Mucosa of rectum (tissue), 2 donors: ENCODE data around the gene UTS2B.
"Not testable (repeated sequence)": the region's sequence is repeated elsewhere in the genome, so short reads cannot be mapped to it uniquely, and the experiment has no call there.

Experiments
- H3K27ac ChIP-seq, 2 donors: one replicate each; pipeline ENCODE4 v1.7.0; 2013; ENCODE audit warnings: inconsistent platforms in 2 of 2, low read depth in 2 of 2, low read length in 2 of 2
- H3K27me3 ChIP-seq, 2 donors: one replicate each; pipeline ENCODE4 v1.7.0; 2013; ENCODE audit warnings: low read length in 2 of 2; ENCODE audit not compliant: control insufficient read depth in 2 of 2, insufficient read depth in 2 of 2
- H3K36me3 ChIP-seq, 2 donors: one replicate each; pipeline ENCODE4 v1.7.0; 2013; ENCODE audit warnings: low read length in 2 of 2; ENCODE audit not compliant: control insufficient read depth in 2 of 2, insufficient read depth in 2 of 2
- H3K4me1 ChIP-seq, 2 donors: one replicate each; pipeline ENCODE4 v1.7.0; 2013; ENCODE audit warnings: low read length in 2 of 2, mild to moderate bottlenecking in 1 of 2; ENCODE audit not compliant: control insufficient read depth in 2 of 2, insufficient read depth in 2 of 2
- H3K4me3 ChIP-seq, 2 donors: one replicate each; pipeline ENCODE4 v1.7.0; 2013; ENCODE audit warnings: low read length in 2 of 2
- H3K9ac ChIP-seq, 2 donors: one replicate each; pipeline ENCODE4 v1.7.0; 2013; ENCODE audit warnings: low read length in 2 of 2, low read depth in 1 of 2, mild to moderate bottlenecking in 1 of 2
- H3K9me3 ChIP-seq, 2 donors: one replicate each; pipeline ENCODE4 v1.7.0; 2013; ENCODE audit warnings: low read length in 2 of 2; ENCODE audit not compliant: control insufficient read depth in 2 of 2
- donor health status: healthy.
- donor health status: Normal muscosa, but diverticular disease.

The UTS2B gene

GRCh38 chr3:191283400-191283799 lies 46.9 kb downstream of the UTS2B start:
- Histone ChIP-seq H3K36me3 (no peaks in the 10 kb centered on the region), H3K4me1 (no peaks in the 10 kb centered on the region), H3K27ac (no peak overlapping the region), H3K9ac (no peak overlapping the region), H3K4me3 (no peak overlapping the region), H3K27me3 (no peaks in the 10 kb centered on the region), H3K9me3 (no peaks in the 10 kb centered on the region)

- no peaks in the 10 kb centered on the region for H3K36me3 ChIP-seq
- H3K27me3 ChIP-seq = no peaks in the 10 kb centered on the region
- no peak overlapping the region for H3K27ac ChIP-seq
- no peak overlapping the region for H3K4me3 ChIP-seq
- H3K9ac ChIP-seq = no peak overlapping the region
- H3K4me1 ChIP-seq = no peaks in the 10 kb centered on the region
- no peaks in the 10 kb centered on the region for H3K9me3 ChIP-seq
These were observed 47.8 kb downstream of the UTS2B start for GRCh38 chr3:191282251-191283185.

DNA sequence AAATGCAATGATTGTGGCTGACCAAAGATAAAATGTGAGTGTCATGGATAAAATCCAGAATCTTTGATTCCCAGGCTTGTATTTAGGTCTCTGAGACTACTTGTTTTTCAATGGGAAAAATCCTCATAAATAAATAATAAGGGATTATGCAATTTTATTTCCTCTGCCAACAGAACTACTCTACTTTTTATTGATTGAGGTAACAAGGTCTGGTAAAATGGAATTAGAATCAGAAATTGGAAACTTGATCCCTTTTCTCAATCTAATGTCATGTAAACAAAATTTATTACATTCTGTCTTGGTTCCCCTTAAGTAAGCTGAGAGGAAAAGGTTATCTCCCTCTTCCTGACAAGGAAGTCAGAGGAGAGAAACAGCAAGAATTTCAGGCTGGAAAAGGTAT lies 49.4 kb downstream of the UTS2B start:
- Histone ChIP-seq H3K36me3 (no peaks in the 10 kb centered on the region), H3K4me3 (no peak overlapping the region), H3K27ac (no peak overlapping the region), H3K9ac (no peak overlapping the region), H3K27me3 (no peaks in the 10 kb centered on the region), H3K9me3 (no peaks in the 10 kb centered on the region), H3K4me1 (no peaks in the 10 kb centered on the region)

GRCh38 chr3:191280111-191280510 lies 50.2 kb downstream of the UTS2B start:
- no peaks in the 10 kb centered on the region for H3K27me3 ChIP-seq
- H3K9ac ChIP-seq = no peak overlapping the region
- H3K36me3 ChIP-seq = no peaks in the 10 kb centered on the region
- H3K4me3 ChIP-seq = no peak overlapping the region
- H3K27ac ChIP-seq = no peak overlapping the region
- H3K4me1 ChIP-seq = no peaks in the 10 kb centered on the region
- no peaks in the 10 kb centered on the region for H3K9me3 ChIP-seq

DNA sequence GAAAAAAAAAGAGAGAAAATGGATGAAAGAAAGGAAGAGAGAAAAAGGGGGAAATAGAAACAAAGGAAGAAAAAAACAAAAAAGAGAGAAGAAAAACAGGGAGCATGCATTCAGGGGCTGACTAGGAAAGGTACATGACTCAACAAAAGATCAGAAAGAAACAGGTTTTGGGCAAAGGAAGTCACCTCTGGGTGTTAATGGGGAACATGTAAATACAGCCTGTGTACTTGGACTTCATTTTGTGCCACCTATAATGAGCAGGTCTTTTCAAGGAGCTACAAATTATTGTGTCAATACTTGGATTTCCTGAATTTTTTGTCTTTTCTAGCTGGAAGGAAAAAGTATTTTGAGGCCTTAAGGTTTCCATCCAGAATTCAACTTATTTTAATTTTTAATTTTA lies 54.6 kb downstream of the UTS2B start:
- H3K9ac ChIP-seq = no peak overlapping the region
- H3K4me3 ChIP-seq = no peak overlapping the region
- H3K4me1 ChIP-seq = no peaks in the 10 kb centered on the region
- H3K27me3 ChIP-seq = no peaks in the 10 kb centered on the region
- H3K36me3 ChIP-seq = no peaks in the 10 kb centered on the region
- no peaks in the 10 kb centered on the region for H3K9me3 ChIP-seq
- H3K27ac ChIP-seq = no peak overlapping the region

DNA sequence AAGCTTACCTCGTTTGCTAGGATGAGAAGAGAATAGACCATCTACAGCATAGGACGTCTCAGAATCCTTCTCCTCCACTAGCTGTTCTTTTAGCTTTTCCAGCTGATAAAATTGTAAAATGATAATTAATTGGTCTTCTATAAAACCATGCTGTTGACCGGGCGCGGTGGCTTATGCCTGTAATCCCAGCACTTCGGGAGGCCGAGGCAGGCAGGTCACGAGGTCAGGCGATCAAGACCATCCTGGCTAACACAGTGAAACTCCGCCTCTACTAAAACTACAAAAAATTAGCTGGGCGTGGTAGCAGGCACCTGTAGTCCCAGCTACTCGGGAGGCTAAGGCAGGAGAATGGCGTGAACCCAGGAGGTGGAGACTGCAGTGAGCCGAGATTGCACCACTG lies 55.1 kb downstream of the UTS2B start:
- not testable (repeated sequence) for H3K36me3 ChIP-seq, H3K4me1 ChIP-seq, H3K9me3 ChIP-seq, H3K9ac ChIP-seq, H3K27ac ChIP-seq, H3K4me3 ChIP-seq, H3K27me3 ChIP-seq

DNA sequence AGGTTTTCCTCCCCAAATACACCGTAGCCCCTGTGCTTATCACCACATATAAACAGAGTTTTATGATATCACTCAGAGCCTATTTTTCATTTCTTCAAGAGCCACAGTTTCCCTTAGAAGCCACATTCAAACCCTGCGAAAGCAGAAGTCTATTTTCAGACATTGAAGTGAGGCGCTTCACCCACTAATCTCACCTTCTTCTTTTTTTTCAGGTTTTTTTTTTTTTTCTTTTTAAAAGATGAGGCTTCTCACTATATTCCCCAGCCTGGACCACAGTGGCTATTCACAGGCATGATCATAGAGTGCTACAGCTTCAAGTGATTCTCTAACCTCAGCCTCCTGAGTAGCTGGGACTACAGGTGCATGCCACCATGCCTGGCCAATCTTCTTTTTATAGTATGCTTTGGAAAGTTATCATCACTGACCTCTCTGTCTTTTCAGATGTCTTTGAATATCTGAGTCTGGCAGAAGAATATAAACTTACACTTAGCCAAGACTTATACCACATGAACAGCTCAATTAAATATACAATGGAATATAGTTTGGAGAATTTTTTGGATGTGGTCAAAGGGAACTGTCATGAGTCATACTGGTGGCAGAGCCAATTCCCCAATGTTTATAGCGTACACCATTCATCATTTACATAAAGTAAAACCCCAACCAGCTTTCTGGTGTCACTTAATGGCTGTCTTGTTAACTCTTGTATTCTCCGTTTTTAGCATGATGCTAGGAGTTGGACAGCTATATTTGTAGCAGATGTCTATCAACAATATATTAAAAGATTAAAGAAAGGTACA lies 60.8 kb downstream of the UTS2B start:
- Histone ChIP-seq H3K9me3 (no peaks in the 10 kb centered on the region), H3K4me1 (no peaks in the 10 kb centered on the region), H3K27ac (no peak overlapping the region), H3K9ac (no peak overlapping the region), H3K27me3 (no peaks in the 10 kb centered on the region), H3K4me3 (no peak overlapping the region), H3K36me3 (no peaks in the 10 kb centered on the region)

DNA sequence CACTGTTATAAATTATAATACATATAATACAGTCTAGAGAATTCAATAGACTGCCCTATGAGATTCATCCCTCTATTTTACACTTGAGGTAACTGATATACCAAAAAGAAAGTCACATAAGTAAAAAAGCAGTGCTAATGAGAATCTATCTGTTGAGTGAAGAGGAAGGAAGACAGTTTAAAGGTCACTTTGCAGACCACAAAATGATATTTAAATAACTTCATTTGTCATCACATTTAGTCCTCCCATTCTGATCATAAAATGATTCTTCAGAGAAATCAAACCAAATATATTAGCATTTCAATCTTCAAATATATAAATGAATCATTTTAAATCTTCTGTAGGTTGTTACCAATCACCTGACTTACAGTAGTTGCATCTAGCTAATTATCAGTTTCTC lies 61.6 kb downstream of the UTS2B start:
- H3K27me3 ChIP-seq = no peaks in the 10 kb centered on the region
- H3K27ac ChIP-seq = no peak overlapping the region
- no peak overlapping the region for H3K9ac ChIP-seq
- H3K9me3 ChIP-seq = no peaks in the 10 kb centered on the region
- no peaks in the 10 kb centered on the region for H3K36me3 ChIP-seq
- H3K4me1 ChIP-seq = no peaks in the 10 kb centered on the region
- H3K4me3 ChIP-seq = no peak overlapping the region

- Histone ChIP-seq H3K4me1 (no peaks in the 10 kb centered on the region), H3K9ac (no peak overlapping the region), H3K4me3 (no peak overlapping the region), H3K9me3 (no peaks in the 10 kb centered on the region), H3K27ac (no peak overlapping the region), H3K36me3 (no peaks in the 10 kb centered on the region), H3K27me3 (no peaks in the 10 kb centered on the region)
These were observed 66.5 kb downstream of the UTS2B start for GRCh38 chr3:191263850-191264249.

DNA sequence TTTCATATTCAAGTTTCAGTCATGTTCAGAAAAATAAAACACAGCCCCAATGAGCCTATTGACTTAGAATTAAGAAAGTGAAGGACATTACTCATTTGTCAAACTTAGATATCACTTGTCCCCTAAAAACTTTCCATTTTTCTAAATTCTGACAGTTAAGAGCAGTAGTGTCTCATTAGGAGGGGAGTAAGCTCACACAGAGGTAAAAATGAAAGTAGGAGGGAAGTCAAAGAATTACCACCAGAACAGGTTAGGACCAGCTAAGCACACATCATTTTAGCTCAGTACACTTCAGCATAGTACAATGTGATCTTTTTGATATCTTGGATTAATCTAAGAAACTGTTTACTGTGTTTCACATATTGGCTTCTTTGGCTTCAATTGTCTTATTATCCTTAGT lies 67.0 kb downstream of the UTS2B start:
- Histone ChIP-seq H3K36me3 (no peaks in the 10 kb centered on the region), H3K4me1 (no peaks in the 10 kb centered on the region), H3K27ac (no peak overlapping the region), H3K27me3 (no peaks in the 10 kb centered on the region), H3K9me3 (no peaks in the 10 kb centered on the region), H3K9ac (no peak overlapping the region), H3K4me3 (no peak overlapping the region)
